ENCODE measurements around the gene ATG4C.
"Not testable (repeated sequence)": the region's sequence is repeated elsewhere in the genome, so short reads cannot be mapped to it uniquely, and the experiment has no call there.

Gene ATG4C

GRCh38 chr1:62778208-62778607 lies 5.7 kb upstream of the ATG4C start:
- no peak for DNase-seq

- DNase-seq: no peak
These were observed 1.9 kb upstream of the ATG4C start for GRCh38 chr1:62781841-62782543.

- not testable (repeated sequence) for DNase-seq
These were observed 1.3 kb upstream of the ATG4C start for GRCh38 chr1:62782544-62783212.

- DNase-seq: no peak
These were observed 805 bp downstream of the ATG4C start for GRCh38 chr1:62784509-62785365.

DNA sequence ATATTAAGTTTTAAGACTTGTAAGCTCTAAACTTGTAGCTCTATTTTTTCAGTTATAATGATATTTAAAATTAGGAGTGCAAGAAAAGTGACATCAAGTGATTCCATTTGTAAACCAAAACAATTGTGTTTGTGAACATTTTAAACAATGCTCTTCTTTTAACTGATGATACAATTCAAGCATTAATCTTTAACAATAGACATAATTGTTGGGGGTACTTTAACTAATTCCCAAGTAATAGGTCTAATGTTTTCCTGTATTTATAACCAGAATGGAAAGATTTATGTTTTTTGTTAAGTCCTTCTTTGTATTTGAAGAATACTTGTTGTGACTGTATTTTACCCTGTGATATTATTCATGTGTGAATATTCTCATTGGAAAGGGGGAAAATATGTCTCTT lies 6.8 kb downstream of the ATG4C start:
- no peak for DNase-seq

- no peak for DNase-seq
These were observed 10.1 kb downstream of the ATG4C start for GRCh38 chr1:62794053-62794452.

DNA sequence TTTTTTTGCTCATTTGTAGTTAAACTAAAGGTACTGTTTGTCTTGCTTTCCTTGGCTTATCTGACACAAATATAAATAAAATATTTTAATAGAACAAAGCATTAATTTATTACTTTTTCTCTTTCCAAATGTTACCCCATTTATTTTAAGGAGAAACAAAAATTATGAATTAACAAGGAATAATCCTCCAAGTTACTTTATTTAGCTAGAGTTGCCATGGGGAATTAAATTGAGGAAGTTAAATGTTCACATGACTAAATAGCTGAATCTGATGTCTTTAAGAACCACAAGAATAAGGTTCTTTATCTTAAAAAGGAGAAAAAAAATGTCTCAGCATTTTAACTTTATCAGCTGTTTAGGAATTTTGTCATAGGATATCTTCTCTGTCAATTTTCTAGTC lies 12.3 kb downstream of the ATG4C start:
- no peak for DNase-seq

- no peak for DNase-seq
These were observed 15.8 kb downstream of the ATG4C start for GRCh38 chr1:62799688-62800087.

GRCh38 chr1:62800281-62800680 lies 16.3 kb downstream of the ATG4C start:
- DNase-seq: no peak

GRCh38 chr1:62800825-62801306 lies 16.9 kb downstream of the ATG4C start:
- no peak for DNase-seq

- no peak for DNase-seq
These were observed 25.9 kb downstream of the ATG4C start for GRCh38 chr1:62809788-62810187.

DNA sequence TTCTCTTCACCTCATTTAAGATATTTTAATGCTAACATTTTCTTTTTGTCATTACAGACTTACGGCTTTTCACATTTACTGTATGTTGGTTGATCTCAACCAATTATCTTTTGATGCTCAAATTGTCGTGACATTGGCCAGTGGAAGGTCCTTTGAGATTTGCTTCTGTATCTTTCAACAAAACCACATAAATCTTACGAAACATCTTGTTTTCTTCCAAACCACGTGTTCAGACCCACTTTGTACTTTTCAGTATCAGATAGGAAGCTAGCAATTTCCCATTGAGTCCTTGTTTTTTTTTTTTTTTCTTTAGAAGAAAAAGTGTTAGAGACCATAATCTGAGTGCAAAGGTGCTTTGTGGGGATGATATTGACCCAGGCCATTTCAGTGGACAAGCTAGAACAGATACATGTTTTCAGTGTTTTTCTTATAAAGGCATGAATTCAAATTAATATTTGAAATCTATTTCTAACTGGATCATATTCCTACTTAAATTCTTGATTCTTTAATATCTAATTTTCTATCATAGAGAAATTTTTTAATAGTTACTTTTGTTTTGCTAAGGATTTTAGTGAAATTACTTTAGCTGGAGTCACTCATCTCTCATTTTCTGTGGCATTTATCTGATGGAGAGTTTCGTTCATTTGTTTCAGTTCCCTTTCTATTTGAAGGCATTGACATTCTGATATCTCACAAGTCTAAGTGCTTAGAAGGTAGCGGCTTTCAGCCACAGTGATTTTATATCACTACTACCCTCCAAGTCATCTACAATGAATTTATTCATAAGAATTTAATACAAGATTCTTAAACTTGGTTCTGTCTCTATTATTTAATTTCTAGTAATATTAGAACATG lies 26.7 kb downstream of the ATG4C start:
- no peak for DNase-seq

- no peak for DNase-seq
These were observed 39.6 kb downstream of the ATG4C start for GRCh38 chr1:62823556-62823955.

- DNase-seq: no peak
These were observed 43.0 kb downstream of the ATG4C start for GRCh38 chr1:62826901-62827300.

DNA sequence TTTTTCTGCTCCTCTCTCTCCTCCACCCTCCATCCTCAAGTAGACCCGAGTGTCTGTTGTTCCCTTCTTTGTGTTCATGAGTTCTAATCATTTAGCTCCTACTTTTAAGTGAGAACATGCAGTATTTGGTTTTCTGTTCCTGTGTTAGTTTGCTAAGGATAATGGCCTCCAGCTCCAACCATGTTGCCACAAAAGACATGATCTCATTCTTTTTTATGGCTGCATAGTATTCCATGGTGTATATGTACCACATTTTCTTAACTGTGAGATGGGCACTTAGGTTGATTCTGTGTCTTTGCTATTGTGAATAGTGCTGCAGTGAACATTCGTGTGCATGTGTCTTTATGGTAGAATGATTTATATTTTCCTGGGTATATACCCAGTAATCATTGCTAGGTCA lies 43.9 kb downstream of the ATG4C start:
- DNase-seq: not testable (repeated sequence)

DNA sequence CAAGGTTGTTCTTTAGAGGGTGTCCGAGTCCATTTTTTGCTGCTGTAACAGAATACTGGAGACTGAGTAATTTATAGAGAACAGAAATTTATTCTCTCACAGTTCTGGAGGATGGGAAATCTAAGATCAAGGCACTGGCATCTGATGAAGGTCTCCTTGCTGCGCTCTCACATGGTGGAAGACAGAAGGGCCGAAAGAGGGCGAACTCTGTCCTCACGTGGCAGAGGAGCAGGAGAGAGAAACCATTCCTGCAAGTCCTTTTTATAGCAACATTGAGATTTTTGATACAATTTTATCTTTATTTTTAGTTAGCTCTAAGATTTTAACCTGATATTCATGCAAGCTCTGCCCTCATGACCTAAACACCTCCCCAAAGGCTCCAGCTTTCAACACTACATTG lies 48.3 kb downstream of the ATG4C start:
- no peak for DNase-seq

DNA sequence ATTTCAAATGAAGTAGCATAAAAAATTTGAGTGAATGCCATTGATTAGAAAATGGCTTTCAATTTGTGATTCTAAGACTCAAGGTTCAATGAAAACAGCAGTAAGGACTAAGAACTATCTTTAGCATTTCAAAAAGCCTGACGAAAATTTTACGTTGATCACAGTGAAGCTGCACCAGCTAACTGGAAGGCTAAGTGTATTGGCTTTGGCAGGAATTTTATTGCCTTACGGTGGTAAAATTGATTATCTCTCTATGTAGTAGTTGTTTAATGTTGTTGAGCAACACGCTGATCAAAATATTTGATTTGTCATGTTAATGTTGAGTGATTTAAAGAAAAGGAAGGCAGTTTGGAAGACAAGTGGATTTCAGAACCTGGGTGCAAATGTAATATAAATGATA lies 49.6 kb downstream of the ATG4C start:
- DNase-seq: no peak

DNA sequence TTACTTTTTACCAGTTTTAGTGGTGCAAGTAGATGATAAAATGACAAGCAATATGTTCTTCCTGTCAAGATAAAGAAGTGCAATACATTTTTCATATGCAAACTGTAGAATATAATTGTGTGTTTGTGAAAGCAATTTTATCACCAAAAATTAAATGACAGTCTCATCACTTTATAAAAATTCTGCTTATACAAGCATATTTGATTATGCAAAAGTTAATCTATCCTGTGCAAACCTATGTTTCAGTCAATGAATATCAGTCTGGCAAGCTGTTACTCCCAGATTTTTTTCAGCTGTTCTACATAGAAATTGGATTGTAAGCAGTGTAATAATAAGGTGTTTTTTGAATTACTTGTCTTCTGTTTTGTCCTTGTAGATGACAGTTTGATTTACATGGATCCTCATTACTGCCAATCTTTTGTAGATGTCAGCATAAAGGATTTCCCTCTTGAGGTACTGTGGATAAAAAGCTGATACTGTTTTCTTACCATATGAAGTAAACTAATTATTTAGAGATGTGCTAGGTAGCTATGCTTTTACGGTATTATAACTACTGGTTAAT lies 50.5 kb downstream of the ATG4C start:
- no peak for DNase-seq

DNA sequence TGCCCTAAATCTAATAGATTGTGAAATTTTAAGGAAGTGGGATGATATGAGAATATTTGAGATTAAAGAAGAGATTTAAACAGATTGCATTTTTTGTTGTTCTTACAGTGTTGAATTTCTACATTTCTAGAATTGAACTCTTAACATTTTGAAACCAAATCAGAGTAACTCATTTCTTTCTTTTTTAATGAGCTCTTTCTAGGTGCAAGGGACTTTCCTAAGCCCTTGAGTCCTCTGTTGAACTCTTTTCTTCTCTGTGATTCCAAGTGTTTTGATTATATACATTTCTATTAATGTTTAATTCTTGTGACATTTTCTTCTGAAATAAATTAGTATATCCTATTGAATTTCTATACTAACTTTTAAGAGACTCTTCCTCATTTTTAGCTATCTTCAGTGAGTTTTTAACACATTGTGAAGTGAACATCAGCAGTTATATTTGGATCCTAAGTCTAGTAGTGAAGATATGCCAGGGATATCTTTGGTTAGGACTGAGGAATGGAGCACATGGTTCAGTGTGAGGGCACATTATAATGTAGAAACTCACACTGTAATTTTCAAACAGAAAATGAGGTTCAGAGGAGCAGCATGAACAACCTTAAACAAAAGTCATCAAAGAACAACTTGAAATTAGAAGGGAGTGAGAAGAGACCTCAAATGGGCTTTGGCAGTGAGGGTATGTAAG lies 53.1 kb downstream of the ATG4C start:
- no peak for DNase-seq

GRCh38 chr1:62840555-62840954 lies 56.6 kb downstream of the ATG4C start:
- no peak for DNase-seq

GRCh38 chr1:62841587-62842169 lies 57.7 kb downstream of the ATG4C start:
- DNase-seq: peak; percentile 10

All from activated T-cell treated with anti-CD3 and anti-CD28 coated beads for 4 hours (primary cell).